Choroid plexus epithelial cell (primary cell): ENCODE results near the gene TRIM54.

ENCODE experiments used
- DNase-seq: peaks from one replicate; pipeline ENCODE4 v3.0.0-alpha.2; 2010; ENCODE audit warnings: low read depth
- H3K4me3 ChIP-seq: 2 replicates; pipeline ENCODE4 v1.5.1; 2011; ENCODE audit warnings: low read depth, mild to moderate bottlenecking, control low read depth, low read length, moderate library complexity
- TF ChIP-seq, protein P1 (sequence below): conservative IDR thresholded peaks from 2 replicates; pipeline ENCODE4 v1.5.1; 2011; ENCODE audit warnings: low read depth, mild to moderate bottlenecking, control low read depth, inconsistent platforms, low read length, moderate library complexity

TRIM54 gene, protein sequence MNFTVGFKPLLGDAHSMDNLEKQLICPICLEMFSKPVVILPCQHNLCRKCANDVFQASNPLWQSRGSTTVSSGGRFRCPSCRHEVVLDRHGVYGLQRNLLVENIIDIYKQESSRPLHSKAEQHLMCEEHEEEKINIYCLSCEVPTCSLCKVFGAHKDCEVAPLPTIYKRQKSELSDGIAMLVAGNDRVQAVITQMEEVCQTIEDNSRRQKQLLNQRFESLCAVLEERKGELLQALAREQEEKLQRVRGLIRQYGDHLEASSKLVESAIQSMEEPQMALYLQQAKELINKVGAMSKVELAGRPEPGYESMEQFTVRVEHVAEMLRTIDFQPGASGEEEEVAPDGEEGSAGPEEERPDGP

DNA sequence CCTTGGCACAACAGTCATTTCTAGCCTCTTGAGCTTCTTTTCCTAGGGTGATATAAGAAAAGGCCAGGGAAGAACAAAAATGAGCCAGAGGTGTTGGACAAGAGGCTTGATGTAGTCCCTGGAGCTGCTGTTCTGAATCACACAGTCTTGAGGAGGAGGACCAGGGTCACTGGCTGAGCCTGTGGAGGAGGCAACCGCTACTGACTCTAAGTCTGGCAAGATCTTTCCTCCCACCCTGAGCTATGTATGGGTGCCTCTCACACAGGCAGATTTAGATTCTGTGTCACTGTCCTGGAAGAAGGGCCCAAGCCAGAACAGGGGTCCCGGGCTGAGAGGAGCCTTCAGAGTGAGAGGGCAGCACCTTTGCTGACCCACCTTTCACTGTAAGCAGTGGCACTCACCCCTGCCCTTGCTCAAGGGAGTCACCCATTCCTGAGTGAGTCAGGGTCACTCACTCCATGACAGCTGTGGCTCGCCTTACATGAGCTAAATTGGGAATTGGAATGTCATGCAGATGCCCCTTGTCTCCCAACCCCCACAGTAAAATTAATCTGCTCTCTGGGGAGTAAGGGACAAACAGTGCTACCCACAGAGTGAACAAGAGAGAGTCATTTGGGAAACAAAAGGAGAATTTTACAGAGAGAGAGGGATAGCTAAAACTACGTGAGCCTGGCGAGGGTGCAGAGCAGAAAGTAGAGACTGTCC is at the start of gene TRIM54:
Gene TRIM54, plus strand, starts transcription at position 575 of the 705 bp plus-strand sequence. CDS start 303 bp downstream, outside the sequence.
- TF ChIP-seq, protein P1, sequence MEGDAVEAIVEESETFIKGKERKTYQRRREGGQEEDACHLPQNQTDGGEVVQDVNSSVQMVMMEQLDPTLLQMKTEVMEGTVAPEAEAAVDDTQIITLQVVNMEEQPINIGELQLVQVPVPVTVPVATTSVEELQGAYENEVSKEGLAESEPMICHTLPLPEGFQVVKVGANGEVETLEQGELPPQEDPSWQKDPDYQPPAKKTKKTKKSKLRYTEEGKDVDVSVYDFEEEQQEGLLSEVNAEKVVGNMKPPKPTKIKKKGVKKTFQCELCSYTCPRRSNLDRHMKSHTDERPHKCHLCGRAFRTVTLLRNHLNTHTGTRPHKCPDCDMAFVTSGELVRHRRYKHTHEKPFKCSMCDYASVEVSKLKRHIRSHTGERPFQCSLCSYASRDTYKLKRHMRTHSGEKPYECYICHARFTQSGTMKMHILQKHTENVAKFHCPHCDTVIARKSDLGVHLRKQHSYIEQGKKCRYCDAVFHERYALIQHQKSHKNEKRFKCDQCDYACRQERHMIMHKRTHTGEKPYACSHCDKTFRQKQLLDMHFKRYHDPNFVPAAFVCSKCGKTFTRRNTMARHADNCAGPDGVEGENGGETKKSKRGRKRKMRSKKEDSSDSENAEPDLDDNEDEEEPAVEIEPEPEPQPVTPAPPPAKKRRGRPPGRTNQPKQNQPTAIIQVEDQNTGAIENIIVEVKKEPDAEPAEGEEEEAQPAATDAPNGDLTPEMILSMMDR = no peak
- no peak within 1 kb of the TSS for H3K4me3 ChIP-seq
- DNase-seq = no peak

DNA sequence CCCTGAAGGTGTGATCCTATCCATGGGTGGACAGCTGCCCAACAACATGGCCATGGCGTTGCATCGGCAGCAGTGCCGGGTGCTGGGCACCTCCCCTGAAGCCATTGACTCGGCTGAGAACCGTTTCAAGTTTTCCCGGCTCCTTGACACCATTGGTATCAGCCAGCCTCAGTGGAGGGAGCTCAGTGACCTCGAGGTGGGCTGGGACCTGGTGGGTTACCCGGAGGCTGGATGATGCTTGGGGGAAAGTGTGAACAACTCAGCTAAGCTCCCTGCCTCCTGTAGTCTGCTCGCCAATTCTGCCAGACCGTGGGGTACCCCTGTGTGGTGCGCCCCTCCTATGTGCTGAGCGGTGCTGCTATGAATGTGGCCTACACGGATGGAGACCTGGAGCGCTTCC is 48.9 kb upstream of the TRIM54 start:
- no peak for DNase-seq
- no peak overlapping the region for H3K4me3 ChIP-seq
- TF ChIP-seq, protein P1 = no peak

DNA sequence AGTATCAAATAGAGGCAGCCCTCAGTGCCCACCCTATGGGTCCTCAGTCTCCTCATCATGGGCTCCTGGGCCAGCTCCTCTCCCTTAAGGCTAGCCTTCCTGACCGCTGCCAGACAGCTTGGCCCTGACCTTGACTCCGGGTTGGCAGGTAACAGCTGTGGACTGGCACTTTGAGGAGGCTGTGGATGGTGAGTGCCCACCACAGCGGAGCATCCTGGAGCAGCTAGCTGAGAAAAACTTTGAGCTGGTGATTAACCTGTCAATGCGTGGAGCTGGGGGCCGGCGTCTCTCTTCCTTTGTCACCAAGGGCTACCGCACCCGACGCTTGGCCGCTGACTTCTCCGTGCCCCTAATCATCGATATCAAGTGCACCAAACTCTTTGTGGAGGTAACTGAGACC is 46.1 kb upstream of the TRIM54 start:
- TF ChIP-seq, protein P1 = no peak
- DNase-seq = no peak
- H3K4me3 ChIP-seq = no peak overlapping the region

DNA sequence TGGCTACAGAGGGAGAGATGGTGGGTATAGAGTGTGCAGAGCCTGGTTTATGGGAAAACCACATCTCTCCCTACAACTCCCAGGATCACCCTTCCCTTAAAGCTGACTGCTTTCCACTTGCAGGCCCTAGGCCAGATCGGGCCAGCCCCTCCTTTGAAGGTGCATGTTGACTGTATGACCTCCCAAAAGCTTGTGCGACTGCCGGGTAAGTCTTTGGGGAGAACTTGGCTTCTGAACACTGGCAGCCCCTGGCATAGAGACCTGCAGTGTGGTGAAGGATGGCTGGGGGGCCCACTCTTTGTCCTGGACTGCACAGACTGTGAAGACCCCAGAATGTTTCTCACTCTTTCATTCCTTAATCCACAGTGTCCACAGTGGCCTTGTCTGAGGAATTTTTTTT is 45.6 kb upstream of the TRIM54 start:
- no peak overlapping the region for H3K4me3 ChIP-seq
- no peak for DNase-seq
- TF ChIP-seq, protein P1 = no peak

DNA sequence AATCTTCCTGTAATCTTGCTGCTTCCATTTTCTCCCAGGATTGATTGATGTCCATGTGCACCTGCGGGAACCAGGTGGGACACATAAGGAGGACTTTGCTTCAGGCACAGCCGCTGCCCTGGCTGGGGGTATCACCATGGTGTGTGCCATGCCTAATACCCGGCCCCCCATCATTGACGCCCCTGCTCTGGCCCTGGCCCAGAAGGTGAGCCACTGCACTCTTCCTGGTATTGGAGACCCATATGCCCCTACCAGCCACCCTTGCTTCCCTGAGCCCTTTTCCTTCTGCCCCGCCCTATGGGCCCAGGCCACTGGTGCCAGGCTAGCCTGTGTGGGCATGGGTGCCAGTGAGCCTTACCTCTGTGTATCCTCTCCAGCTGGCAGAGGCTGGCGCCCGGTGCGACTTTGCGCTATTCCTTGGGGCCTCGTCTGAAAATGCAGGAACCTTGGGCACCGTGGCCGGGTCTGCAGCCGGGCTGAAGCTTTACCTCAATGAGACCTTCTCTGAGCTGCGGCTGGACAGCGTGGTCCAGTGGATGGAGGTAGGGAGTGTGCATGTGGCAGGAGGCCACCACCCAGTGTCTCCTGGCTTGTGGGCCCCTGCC is 44.8 kb upstream of the TRIM54 start:
- DNase-seq = no peak
- TF ChIP-seq, protein P1 = no peak
- H3K4me3 ChIP-seq = no peak overlapping the region

DNA sequence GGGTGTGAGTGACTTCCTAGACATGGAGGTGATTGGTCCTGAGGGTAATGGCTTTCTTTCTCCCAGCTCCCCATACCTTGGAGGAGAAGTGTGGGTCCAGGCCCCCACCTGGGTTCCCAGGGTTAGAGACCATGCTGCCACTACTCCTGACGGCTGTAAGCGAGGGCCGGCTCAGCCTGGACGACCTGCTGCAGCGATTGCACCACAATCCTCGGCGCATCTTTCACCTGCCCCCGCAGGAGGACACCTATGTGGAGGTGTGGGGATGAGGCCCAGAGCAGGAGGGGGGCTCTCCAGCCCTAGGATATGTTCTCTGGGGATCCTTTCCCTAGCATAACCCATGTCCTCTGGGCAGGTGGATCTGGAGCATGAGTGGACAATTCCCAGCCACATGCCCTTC is 43.3 kb upstream of the TRIM54 start:
- H3K4me3 ChIP-seq = no peak overlapping the region
- no peak for DNase-seq
- TF ChIP-seq, protein P1 = no peak
